ENCODE measurements around the gene SPEN. TPM values are rescaled to one million over a fixed set of nuclear protein-coding genes. Genes with fewer than 3 reads are reported as not detected.
A peak's percentile ranks its signal among the peaks of the same experiment; 100 is the strongest.

SPEN gene
- total and polyA plus RNA-seq, 5 donors from 2014 or later = 7.4 to 92.4 (median 8.0) TPM

GRCh38 chr1:15942661-15943327 is 95.3 kb downstream of the SPEN start:
- no peak overlapping the region for H3K27ac ChIP-seq (ENCODE audit: insufficient read depth, low read length, poor library complexity, severe bottlenecking)
- peaks cover 19% of the 10 kb centered on the region for H3K36me3 Mint-ChIP-seq
- no peak for DNase-seq

GRCh38 chr1:15943328-15943991 is 96.0 kb downstream of the SPEN start:
- DNase-seq = no peak

More at GRCh38 chr1:15942661-15943327, 95.3 kb downstream of the SPEN start:
- ATAC-seq (ENCODE audit: low read depth in 2 of 2) = no peak
- Histone ChIP-seq H3K4me3 (ENCODE audit: low read depth, low read length) (no peak overlapping the region), H3K36me3 (ENCODE audit: control insufficient read depth, insufficient read depth, low read length) (peaks cover 83% of the 10 kb centered on the region), H3K4me1 (ENCODE audit: control insufficient read depth, insufficient read depth, low read length, poor library complexity, severe bottlenecking) (peaks cover 4% of the 10 kb centered on the region), H3K9me3 (ENCODE audit: control insufficient read depth in 2 of 2, low read length in 2 of 2) (no peaks in the 10 kb centered on the region), H3K27me3 (ENCODE audit: control insufficient read depth, insufficient read depth, low read length) (no peaks in the 10 kb centered on the region)
- no peaks in the 10 kb centered on the region for H3K27me3 Mint-ChIP-seq
- H3K4me3 Mint-ChIP-seq = no peak overlapping the region
- peak overlapping the region in 2 of 3 donors; percentile 20 to 75 for H3K27ac Mint-ChIP-seq
- peaks cover 0 to 12% (median 2%) of the 10 kb centered on the region in 4 donors for H3K4me1 Mint-ChIP-seq
- no peaks in the 10 kb centered on the region for H3K9me3 Mint-ChIP-seq

DNA sequence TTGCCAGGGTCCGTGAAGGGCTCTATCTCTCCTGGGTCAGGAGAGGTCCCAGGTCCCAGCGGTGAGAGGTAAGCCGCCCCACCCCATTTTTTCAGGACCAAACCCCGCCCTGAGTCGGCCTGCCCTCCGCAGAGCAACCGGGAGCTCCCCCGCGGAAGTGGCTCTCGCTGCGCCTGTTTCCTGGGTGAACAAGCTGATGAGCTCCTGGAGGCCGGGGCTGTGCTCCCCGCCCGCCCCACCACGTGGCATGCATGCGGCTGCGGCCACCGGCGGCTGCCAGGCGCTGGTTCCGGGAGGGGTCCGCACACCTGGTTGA is 96.4 kb downstream of the SPEN start:
- Histone ChIP-seq H3K4me3 (ENCODE audit: low read depth, low read length) (no peak overlapping the region), H3K27me3 (ENCODE audit: control insufficient read depth, insufficient read depth, low read length) (no peaks in the 10 kb centered on the region), H3K36me3 (ENCODE audit: control insufficient read depth, insufficient read depth, low read length) (peaks cover 74% of the 10 kb centered on the region), H3K4me1 (ENCODE audit: control insufficient read depth, insufficient read depth, low read length, poor library complexity, severe bottlenecking) (peaks cover 16% of the 10 kb centered on the region), H3K9me3 (ENCODE audit: control insufficient read depth in 2 of 2, low read length in 2 of 2) (no peaks in the 10 kb centered on the region), H3K27ac (ENCODE audit: insufficient read depth, low read length, poor library complexity, severe bottlenecking) (no peak overlapping the region)
- no peaks in the 10 kb centered on the region for H3K9me3 Mint-ChIP-seq
- H3K4me1 Mint-ChIP-seq = peaks cover 5 to 24% (median 11%) of the 10 kb centered on the region in 4 donors
- DNase-seq (no peak), ATAC-seq (ENCODE audit: low read depth in 2 of 2) (no peak)
- peaks cover 19% of the 10 kb centered on the region for H3K36me3 Mint-ChIP-seq
- H3K27me3 Mint-ChIP-seq = no peaks in the 10 kb centered on the region
- no peak overlapping the region for H3K27ac Mint-ChIP-seq
- no peak overlapping the region for H3K4me3 Mint-ChIP-seq

More at GRCh38 chr1:15943328-15943991, 96.0 kb downstream of the SPEN start:
- ATAC-seq (ENCODE audit: low read depth in 2 of 2) = no peak
- Mint-ChIP-seq H3K9me3 (no peaks in the 10 kb centered on the region), H3K27ac (no peak overlapping the region), H3K27me3 (no peaks in the 10 kb centered on the region), H3K4me3 (no peak overlapping the region), H3K36me3 (peaks cover 19% of the 10 kb centered on the region), H3K4me1 (peaks cover 0 to 19% (median 6%) of the 10 kb centered on the region in 4 donors)
- H3K36me3 ChIP-seq (ENCODE audit: control insufficient read depth, insufficient read depth, low read length) = peaks cover 78% of the 10 kb centered on the region
- H3K27me3 ChIP-seq (ENCODE audit: control insufficient read depth, insufficient read depth, low read length) = no peaks in the 10 kb centered on the region
- peaks cover 11% of the 10 kb centered on the region for H3K4me1 ChIP-seq (ENCODE audit: control insufficient read depth, insufficient read depth, low read length, poor library complexity, severe bottlenecking)
- H3K4me3 ChIP-seq (ENCODE audit: low read depth, low read length) = no peak overlapping the region
- no peaks in the 10 kb centered on the region for H3K9me3 ChIP-seq (ENCODE audit: control insufficient read depth in 2 of 2, low read length in 2 of 2)
- no peak overlapping the region for H3K27ac ChIP-seq (ENCODE audit: insufficient read depth, low read length, poor library complexity, severe bottlenecking)

- Mint-ChIP-seq H3K4me1 (peaks cover 7 to 29% (median 16%) of the 10 kb centered on the region in 4 donors), H3K36me3 (peaks cover 15% of the 10 kb centered on the region), H3K4me3 (no peak overlapping the region), H3K27me3 (no peaks in the 10 kb centered on the region), H3K27ac (no peak overlapping the region), H3K9me3 (no peaks in the 10 kb centered on the region)
- Histone ChIP-seq H3K9me3 (ENCODE audit: control insufficient read depth in 2 of 2, low read length in 2 of 2) (no peaks in the 10 kb centered on the region), H3K27me3 (ENCODE audit: control insufficient read depth, insufficient read depth, low read length) (no peaks in the 10 kb centered on the region), H3K36me3 (ENCODE audit: control insufficient read depth, insufficient read depth, low read length) (peaks cover 69% of the 10 kb centered on the region), H3K4me3 (ENCODE audit: low read depth, low read length) (no peak overlapping the region), H3K27ac (ENCODE audit: insufficient read depth, low read length, poor library complexity, severe bottlenecking) (no peak overlapping the region), H3K4me1 (ENCODE audit: control insufficient read depth, insufficient read depth, low read length, poor library complexity, severe bottlenecking) (peaks cover 21% of the 10 kb centered on the region)
- no peak for DNase-seq
- ATAC-seq (ENCODE audit: low read depth in 2 of 2) = no peak
Observed at GRCh38 chr1:15944308-15945010, 97.0 kb downstream of the SPEN start.

DNA sequence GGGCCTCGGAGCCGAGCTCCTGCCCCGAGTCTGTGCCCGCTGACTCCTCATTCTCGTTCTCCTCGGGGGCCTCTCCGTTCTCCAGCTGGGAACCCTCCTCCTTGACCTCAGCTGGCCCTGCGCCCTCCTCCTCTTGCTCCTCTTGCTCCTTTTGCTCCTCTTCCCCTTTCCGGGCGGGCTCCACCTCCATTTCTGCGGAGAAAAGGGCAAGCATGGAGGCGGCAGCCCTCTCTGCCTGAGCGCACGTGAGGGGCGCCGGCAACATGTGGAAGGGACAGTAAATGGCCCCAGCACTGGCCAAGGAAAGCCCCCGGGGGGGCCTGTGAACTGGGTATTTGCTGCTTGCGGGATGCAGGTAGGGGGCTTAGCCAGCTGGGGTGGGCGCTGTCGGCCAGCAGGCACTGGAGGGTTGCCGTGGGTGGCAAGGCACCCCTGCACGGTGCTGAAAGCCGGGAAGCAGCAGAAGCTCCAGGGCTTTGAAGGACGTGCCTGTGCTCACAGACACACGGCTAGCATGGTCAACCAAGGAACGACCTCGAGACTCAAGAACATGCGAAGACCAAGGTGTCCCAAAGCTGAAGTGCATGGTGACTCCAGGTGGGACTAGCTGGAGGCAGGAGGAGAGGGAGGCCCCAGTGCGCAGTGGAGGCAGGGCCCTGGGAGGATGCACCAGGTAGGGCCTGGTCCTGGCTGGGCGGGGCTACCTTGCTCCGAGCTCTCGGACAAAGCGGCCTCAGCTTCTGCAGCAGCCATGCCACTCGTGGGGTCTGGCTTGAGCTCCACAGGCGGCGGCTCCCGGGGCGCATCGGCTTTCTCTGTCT is 97.7 kb downstream of the SPEN start:
- H3K27me3 Mint-ChIP-seq = no peaks in the 10 kb centered on the region

GRCh38 chr1:15945832-15946448 is 98.4 kb downstream of the SPEN start:
- Histone ChIP-seq H3K36me3 (ENCODE audit: control insufficient read depth, insufficient read depth, low read length) (peaks cover 59% of the 10 kb centered on the region), H3K4me1 (ENCODE audit: control insufficient read depth, insufficient read depth, low read length, poor library complexity, severe bottlenecking) (peaks cover 36% of the 10 kb centered on the region), H3K9me3 (ENCODE audit: control insufficient read depth in 2 of 2, low read length in 2 of 2) (no peaks in the 10 kb centered on the region), H3K4me3 (ENCODE audit: low read depth, low read length) (no peak overlapping the region), H3K27me3 (ENCODE audit: control insufficient read depth, insufficient read depth, low read length) (no peaks in the 10 kb centered on the region), H3K27ac (ENCODE audit: insufficient read depth, low read length, poor library complexity, severe bottlenecking) (no peak overlapping the region)
- ATAC-seq (ENCODE audit: low read depth in 2 of 2) (no peak), DNase-seq (no peak)
- peak overlapping the region in 1 of 3 donors; percentile 74 for H3K27ac Mint-ChIP-seq
- peaks cover 7% of the 10 kb centered on the region for H3K36me3 Mint-ChIP-seq
- no peak overlapping the region for H3K4me3 Mint-ChIP-seq
- no peaks in the 10 kb centered on the region for H3K9me3 Mint-ChIP-seq
- H3K27me3 Mint-ChIP-seq = no peaks in the 10 kb centered on the region
- H3K4me1 Mint-ChIP-seq = peaks cover 10 to 44% (median 24%) of the 10 kb centered on the region in 4 donors

More for the DNA sequence above, 97.7 kb downstream of the SPEN start:
- H3K27me3 ChIP-seq (ENCODE audit: control insufficient read depth, insufficient read depth, low read length) = no peaks in the 10 kb centered on the region
- H3K4me3 ChIP-seq (ENCODE audit: low read depth, low read length) = no peak overlapping the region
- H3K9me3 Mint-ChIP-seq = no peaks in the 10 kb centered on the region
- DNase-seq = no peak
- ATAC-seq (ENCODE audit: low read depth in 2 of 2) = no peak
- H3K36me3 Mint-ChIP-seq = peaks cover 9% of the 10 kb centered on the region
- peaks cover 65% of the 10 kb centered on the region for H3K36me3 ChIP-seq (ENCODE audit: control insufficient read depth, insufficient read depth, low read length)
- H3K9me3 ChIP-seq (ENCODE audit: control insufficient read depth in 2 of 2, low read length in 2 of 2) = no peaks in the 10 kb centered on the region
- no peak overlapping the region for H3K4me3 Mint-ChIP-seq
- peaks cover 7 to 36% (median 19%) of the 10 kb centered on the region in 4 donors for H3K4me1 Mint-ChIP-seq
- peaks cover 29% of the 10 kb centered on the region for H3K4me1 ChIP-seq (ENCODE audit: control insufficient read depth, insufficient read depth, low read length, poor library complexity, severe bottlenecking)
- H3K27ac Mint-ChIP-seq = no peak overlapping the region
- H3K27ac ChIP-seq (ENCODE audit: insufficient read depth, low read length, poor library complexity, severe bottlenecking) = no peak overlapping the region
